ENCODE data around the gene PTPRJ. TPM values are rescaled to one million over a fixed set of nuclear protein-coding genes. Genes with fewer than 3 reads are reported as not detected.
A peak's percentile ranks its signal among the peaks of the same experiment; 100 is the strongest.

The PTPRJ gene
- total and polyA plus RNA-seq, 2 of the 13 experiments (the other 11 are each of a cell fraction or from before 2014, with no cell fraction given) = 1.0 to 1.2 TPM

DNA sequence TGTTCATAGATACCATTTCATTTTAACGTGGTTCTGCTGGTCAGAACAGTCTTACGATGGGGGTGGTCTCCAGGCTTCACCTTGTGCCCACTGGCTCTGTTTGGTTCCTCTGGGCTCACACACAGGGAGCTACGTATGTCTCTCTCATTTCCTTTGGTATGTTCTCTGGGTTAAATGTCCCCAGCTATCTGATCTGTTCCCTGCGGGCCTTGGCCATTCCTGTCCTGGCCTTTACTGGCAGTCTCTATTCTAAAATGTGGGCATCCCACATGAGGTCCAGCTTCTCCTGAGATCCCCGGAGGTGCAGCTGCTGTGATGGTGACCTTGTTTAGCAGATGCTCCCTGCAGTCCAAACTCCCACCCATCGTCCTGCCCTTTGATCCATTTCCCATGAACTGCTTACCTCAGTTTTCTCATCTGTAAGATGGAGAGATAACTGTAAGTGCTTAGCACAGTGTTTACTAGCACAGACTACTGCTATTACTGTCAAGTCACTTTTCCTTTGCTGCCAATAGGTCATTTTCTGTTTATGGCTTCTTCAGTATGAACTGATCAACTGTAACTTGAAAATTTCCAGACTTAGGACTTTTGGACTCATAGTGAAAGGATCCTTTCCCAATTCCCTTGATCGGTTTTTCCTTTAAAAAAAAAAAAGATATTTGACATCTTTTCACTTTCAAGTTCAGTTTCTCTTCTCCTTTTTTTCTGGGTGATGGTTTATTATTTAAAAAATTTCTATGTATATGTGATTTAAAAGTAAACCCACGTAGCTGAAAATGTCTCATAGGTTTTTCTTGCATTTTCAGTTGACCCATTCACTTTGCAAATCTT, 92.9 kb downstream of the PTPRJ start:
- 61% methylated on average over 7 of the region's 8 CpGs for WGBS (ENCODE audit: low lambda C conversion rate)
- CTCF ChIA-PET (ENCODE audit: low intra/inter-chr PET ratio, low total read pairs) = no interaction called here
- BruUV-seq (replicated peaks) = no TSS peak

DNA sequence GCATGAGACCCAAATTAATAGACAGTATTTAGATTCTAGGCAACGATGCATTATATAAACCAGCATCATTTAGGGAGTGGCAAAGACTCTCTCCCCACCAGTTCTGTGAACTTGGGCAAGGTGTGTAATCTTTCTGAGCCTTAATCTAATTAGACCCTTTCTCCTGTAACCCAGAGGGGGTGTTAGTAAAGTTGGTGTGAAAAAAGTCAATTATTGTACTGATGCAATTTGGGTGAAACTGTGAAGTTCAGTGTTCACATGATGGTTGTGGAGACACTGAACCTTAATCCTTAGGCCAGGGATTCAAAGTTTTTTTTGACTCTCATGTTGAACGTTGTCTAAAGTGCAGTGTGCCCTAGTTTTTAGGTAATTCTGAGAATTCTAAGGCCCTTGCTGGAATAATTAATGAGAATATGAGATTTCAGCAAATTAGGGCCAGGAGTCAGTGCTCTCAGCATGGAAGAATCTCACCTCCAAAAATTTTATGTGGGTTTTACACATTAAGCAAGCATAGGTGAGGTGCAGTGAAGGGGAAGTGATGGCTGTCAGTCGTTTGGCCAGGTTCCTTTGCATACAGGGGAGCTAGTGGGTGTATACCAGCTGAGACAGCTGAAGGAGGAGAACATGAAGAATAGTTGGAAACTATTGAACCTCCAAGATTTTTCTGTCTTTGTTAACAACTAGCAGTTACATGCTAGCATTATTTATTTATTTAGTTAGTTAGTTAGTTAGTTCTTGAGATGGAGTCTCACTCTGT, 94.2 kb downstream of the PTPRJ start:
- Histone ChIP-seq H3K4me2 (ENCODE audit: low read depth, low read length) (no peak overlapping the region), H3K36me3 (replicated peaks in 1 of 2; ENCODE audit: control insufficient read depth in 1 of 2, insufficient read depth in 2 of 2, low read length in 2 of 2) (no peaks in the 10 kb centered on the region), H3K27me3 (ENCODE audit: control insufficient read depth in 1 of 2, insufficient read depth in 2 of 2, low read length in 2 of 2) (no peaks in the 10 kb centered on the region), H3K79me2 (ENCODE audit: insufficient read depth, low read length) (no peaks in the 10 kb centered on the region), H3K9me3 (ENCODE audit: low read length) (no peaks in the 10 kb centered on the region), H2AFZ (ENCODE audit: low read length) (no peak overlapping the region), H3K4me1 (ENCODE audit: insufficient read depth, low read length) (peaks cover 10% of the 10 kb centered on the region), H3K4me3 (replicated peaks in 1 of 3; ENCODE audit: insufficient read depth in 1 of 3, low read depth in 2 of 3, low read length in 3 of 3) (no peak overlapping the region), H4K20me1 (ENCODE audit: insufficient read depth, low read length) (no peaks in the 10 kb centered on the region), H3K9ac (ENCODE audit: insufficient read depth, low read depth, low read length) (no peak overlapping the region), H3K27ac (ENCODE audit: extremely low read length, insufficient read depth, low read length) (no peak overlapping the region)
- ChIA-PET POLR2A (no interaction called here), CTCF (ENCODE audit: low intra/inter-chr PET ratio, low total read pairs) (no interaction called here)
- no peak for ATAC-seq
- no peak for FAIRE-seq
- no TSS peak for BruUV-seq (replicated peaks)
- intact Hi-C loops (cut with micrococcal nuclease; ENCODE audit: unreplicated experiment) (no loop called here), in situ Hi-C loops (cut with HindIII; ENCODE audit: extremely low pct_ligation_motif_present, low pct_unique_long_range_greater_than_20kb) (no loop called here)
- 32% methylated on average over 3 of the region's 3 CpGs for WGBS (ENCODE audit: low lambda C conversion rate)
- TF ChIP-seq, protein P1, sequence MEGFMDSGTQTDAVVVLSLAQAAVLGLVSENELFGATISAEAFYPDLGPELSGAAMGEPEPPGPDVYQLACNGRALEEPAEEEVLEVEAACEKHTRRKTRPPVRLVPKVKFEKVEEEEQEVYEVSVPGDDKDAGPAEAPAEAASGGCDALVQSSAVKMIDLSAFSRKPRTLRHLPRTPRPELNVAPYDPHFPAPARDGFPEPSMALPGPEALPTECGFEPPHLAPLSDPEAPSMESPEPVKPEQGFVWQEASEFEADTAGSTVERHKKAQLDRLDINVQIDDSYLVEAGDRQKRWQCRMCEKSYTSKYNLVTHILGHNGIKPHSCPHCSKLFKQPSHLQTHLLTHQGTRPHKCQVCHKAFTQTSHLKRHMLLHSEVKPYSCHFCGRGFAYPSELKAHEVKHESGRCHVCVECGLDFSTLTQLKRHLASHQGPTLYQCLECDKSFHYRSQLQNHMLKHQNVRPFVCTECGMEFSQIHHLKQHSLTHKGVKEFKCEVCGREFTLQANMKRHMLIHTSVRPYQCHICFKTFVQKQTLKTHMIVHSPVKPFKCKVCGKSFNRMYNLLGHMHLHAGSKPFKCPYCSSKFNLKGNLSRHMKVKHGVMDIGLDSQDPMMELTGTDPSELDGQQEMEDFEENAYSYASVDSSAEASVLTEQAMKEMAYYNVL (CRISPR knock-in tag; IDR thresholded peaks at IDR 0.05; ENCODE audit: borderline replicate concordance) = no peak
- TF ChIP-seq, protein P2, sequence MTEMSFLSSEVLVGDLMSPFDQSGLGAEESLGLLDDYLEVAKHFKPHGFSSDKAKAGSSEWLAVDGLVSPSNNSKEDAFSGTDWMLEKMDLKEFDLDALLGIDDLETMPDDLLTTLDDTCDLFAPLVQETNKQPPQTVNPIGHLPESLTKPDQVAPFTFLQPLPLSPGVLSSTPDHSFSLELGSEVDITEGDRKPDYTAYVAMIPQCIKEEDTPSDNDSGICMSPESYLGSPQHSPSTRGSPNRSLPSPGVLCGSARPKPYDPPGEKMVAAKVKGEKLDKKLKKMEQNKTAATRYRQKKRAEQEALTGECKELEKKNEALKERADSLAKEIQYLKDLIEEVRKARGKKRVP (CRISPR knock-in tag; IDR thresholded peaks at IDR 0.05) = peak in 1 of 2 experiments; percentile 34; a peak in 1 of 4 replicates
- no peak for DNase-seq (ENCODE audit: low spot score)

More for the DNA sequence above, 92.9 kb downstream of the PTPRJ start:
- H3K27ac ChIP-seq (ENCODE audit: extremely low read length, insufficient read depth, low read length) = no peak overlapping the region
- intact Hi-C loops (cut with micrococcal nuclease; ENCODE audit: unreplicated experiment) = no loop called here
- no peak overlapping the region for H2AFZ ChIP-seq (ENCODE audit: low read length)
- no peaks in the 10 kb centered on the region for H3K9me3 ChIP-seq (ENCODE audit: low read length)
- in situ Hi-C loops (cut with HindIII; ENCODE audit: extremely low pct_ligation_motif_present, low pct_unique_long_range_greater_than_20kb) = no loop called here
- no peak for TF ChIP-seq NR1H2 (CRISPR knock-in tag; IDR thresholded peaks at IDR 0.05; ENCODE audit: borderline replicate concordance, low read depth)
- no peak for TF ChIP-seq CREB1 (IDR thresholded peaks at IDR 0.05)
- TF ChIP-seq CREB1 (CRISPR knock-in tag; IDR thresholded peaks at IDR 0.05) = no peak
- no peak for TF ChIP-seq RBAK (CRISPR knock-in tag; IDR thresholded peaks at IDR 0.05)
- no peak for TF ChIP-seq ZNF20 (CRISPR knock-in tag; IDR thresholded peaks at IDR 0.05)
- no peak for TF ChIP-seq PLRG1 (conservative IDR thresholded peaks at IDR 0.05)
- peak; percentile 77 for TF ChIP-seq ZNF629 (CRISPR knock-in tag; conservative IDR thresholded peaks at IDR 0.05)
- TF ChIP-seq TMF1 (CRISPR knock-in tag; IDR thresholded peaks at IDR 0.05; ENCODE audit: low read depth) = no peak
- FAIRE-seq = no peak
- POLR2A ChIA-PET = no interaction called here
- no peaks in the 10 kb centered on the region for H4K20me1 ChIP-seq (ENCODE audit: insufficient read depth, low read length)
- no peaks in the 10 kb centered on the region for H3K27me3 ChIP-seq (ENCODE audit: control insufficient read depth in 1 of 2, insufficient read depth in 2 of 2, low read length in 2 of 2)
- no peaks in the 10 kb centered on the region for H3K79me2 ChIP-seq (ENCODE audit: insufficient read depth, low read length)
- no peak overlapping the region for H3K9ac ChIP-seq (ENCODE audit: insufficient read depth, low read depth, low read length)
- H3K4me1 ChIP-seq (ENCODE audit: insufficient read depth, low read length) = peaks cover 10% of the 10 kb centered on the region
- no peaks in the 10 kb centered on the region for H3K36me3 ChIP-seq (replicated peaks in 1 of 2; ENCODE audit: control insufficient read depth in 1 of 2, insufficient read depth in 2 of 2, low read length in 2 of 2)
- no peak overlapping the region for H3K4me2 ChIP-seq (ENCODE audit: low read depth, low read length)
- H3K4me3 ChIP-seq (replicated peaks in 1 of 3; ENCODE audit: insufficient read depth in 1 of 3, low read depth in 2 of 3, low read length in 3 of 3) = no peak overlapping the region
- ATAC-seq = no peak
- no peak for DNase-seq (ENCODE audit: low spot score)
